H1 (cell line): ENCODE measurements around the gene TNFRSF6B. TPM values are rescaled to one million over a fixed set of nuclear protein-coding genes. Genes with fewer than 3 reads are reported as not detected.

Source experiments
- CTCF ChIA-PET: fragments of 300-600 bp; sonication (Branson Sonifier 250); formaldehyde crosslinking; loops from one replicate; lab custom pipeline; 2021; ENCODE audit not compliant: partially characterized antibody; lab: Charles Lee
- POLR2A ChIA-PET: fragments of 300-600 bp; sonication (Branson Sonifier 250); formaldehyde crosslinking; loops from one replicate; lab custom pipeline; 2021; ENCODE audit warnings: inconsistent platforms; ENCODE audit not compliant: partially characterized antibody; lab: Charles Lee
- DNase-seq, 2 experiments: peaks; one replicate each; pipeline versions ENCODE4 v3.0.0 to v3.0.0-alpha.2; 2010 to 2022; ENCODE audit warnings: low spot score in 2 of 2, low read depth in 1 of 2, mixed read lengths in 1 of 2
- FAIRE-seq: peaks from 2 replicates; lab custom pipeline; 2011; peaks lifted over from hg19 to GRCh38; lab: Jason Lieb, UNC
- H2AFZ ChIP-seq: 2 replicates; pipeline ENCODE4 v1.8.1; 2012; ENCODE audit warnings: low read length, inconsistent platforms
- H2AK5ac ChIP-seq: 2 replicates; pipeline ENCODE4 v1.6.1; 2013; ENCODE audit warnings: low read depth, low read length
- H2BK120ac ChIP-seq: replicated peaks from 2 replicates; pipeline ENCODE3; 2013; ENCODE audit warnings: low read depth, low read length, inconsistent platforms
- H2BK12ac ChIP-seq: 2 replicates; pipeline ENCODE4 v1.6.1; 2013; ENCODE audit warnings: low read depth, low read length
- H2BK15ac ChIP-seq: 2 replicates; pipeline ENCODE4 v1.6.1; 2013; ENCODE audit warnings: low read length
- H2BK20ac ChIP-seq: 2 replicates; pipeline ENCODE4 v1.6.1; 2013; ENCODE audit warnings: low read length
- H2BK5ac ChIP-seq: 2 replicates; pipeline ENCODE4 v1.6.1; 2013; ENCODE audit warnings: low read depth, low read length
- H3K14ac ChIP-seq: 2 replicates; pipeline ENCODE4 v1.6.1; 2013; ENCODE audit warnings: inconsistent platforms; ENCODE audit not compliant: insufficient read length
- H3K18ac ChIP-seq: 2 replicates; pipeline ENCODE4 v1.6.1; 2013; ENCODE audit warnings: low read length; ENCODE audit errors: extremely low read depth
- H3K23ac ChIP-seq: 2 replicates; pipeline ENCODE4 v1.6.1; 2013; ENCODE audit warnings: inconsistent platforms; ENCODE audit not compliant: insufficient read length
- H3K23me2 ChIP-seq: 2 replicates; pipeline ENCODE4 v1.6.1; 2013; ENCODE audit warnings: low read depth, low read length
- H3K27ac ChIP-seq: 2 replicates; pipeline ENCODE4 v1.6.1; 2011; ENCODE audit warnings: low read depth, low read length, inconsistent platforms
- H3K27me3 ChIP-seq, 4 experiments: replicated peaks in 1 of 4; 1 replicate in 1 of 4; 2 replicates in 3 of 4; pipeline versions ENCODE4 v1.6.1 to v1.8.1; 2011 to 2013; ENCODE audit warnings: low read length in 3 of 4, mild to moderate bottlenecking in 3 of 4, inconsistent platforms in 2 of 4, mixed read lengths in 2 of 4, moderate library complexity in 1 of 4; ENCODE audit not compliant: control insufficient read depth in 3 of 4, insufficient read depth in 3 of 4; ENCODE audit errors: extremely low read depth in 1 of 4
- H3K36me3 ChIP-seq, 4 experiments: 2 replicates each; pipeline versions ENCODE4 v1.6.1 to v1.8.1; 2011 to 2013; ENCODE audit warnings: mild to moderate bottlenecking in 4 of 4, low read length in 3 of 4, moderate library complexity in 2 of 4, control low read depth in 1 of 4, inconsistent platforms in 1 of 4; ENCODE audit not compliant: insufficient read depth in 4 of 4, control insufficient read depth in 2 of 4
- H3K4ac ChIP-seq: replicated peaks from 2 replicates; pipeline ENCODE3; 2013; ENCODE audit warnings: low read length, low read depth, mixed read lengths, inconsistent platforms; ENCODE audit not compliant: insufficient read length
- H3K4me1 ChIP-seq, 4 experiments: replicated peaks in 1 of 4; 1 replicate in 1 of 4; 2 replicates in 3 of 4; pipeline versions ENCODE4 v1.6.1 to v1.8.1; 2011 to 2013; ENCODE audit warnings: low read length in 3 of 4, inconsistent platforms in 2 of 4, mixed read lengths in 1 of 4; ENCODE audit not compliant: insufficient read depth in 4 of 4, control insufficient read depth in 3 of 4
- H3K4me2 ChIP-seq, 2 experiments: 2 replicates each; pipeline versions ENCODE4 v1.6.1 to v1.8.1; 2011 to 2013; ENCODE audit warnings: low read depth in 2 of 2, low read length in 2 of 2, control low read depth in 1 of 2, inconsistent platforms in 1 of 2, mild to moderate bottlenecking in 1 of 2; ENCODE audit not compliant: insufficient read depth in 1 of 2
- H3K4me3 ChIP-seq, 4 experiments: fragments of 200-600, 300-600 bp in 1 of 4; sonication (generic), shearing (Covaris generic), sonication (Bioruptor Twin) in 1 of 4; 2 replicates each; pipeline versions ENCODE4 v1.5.1 to v1.8.1; 2011 to 2016; ENCODE audit warnings: low read length in 4 of 4, low read depth in 3 of 4, control low read depth in 2 of 4, inconsistent platforms in 2 of 4, mild to moderate bottlenecking in 2 of 4, mixed read lengths in 1 of 4, moderate library complexity in 1 of 4; ENCODE audit not compliant: insufficient read depth in 2 of 4; ENCODE audit errors: extremely low read depth in 1 of 4
- H3K56ac ChIP-seq: replicated peaks from 2 replicates; pipeline ENCODE3; 2013; ENCODE audit warnings: low read depth, mild to moderate bottlenecking, mixed read lengths, low read length, inconsistent platforms; ENCODE audit not compliant: insufficient read length
- H3K79me1 ChIP-seq: 2 replicates; pipeline ENCODE4 v1.6.1; 2013; ENCODE audit warnings: low read depth, low read length, control low read depth
- H3K79me2 ChIP-seq, 2 experiments: 2 replicates each; pipeline versions ENCODE4 v1.6.1 to v1.8.1; 2012 to 2013; ENCODE audit warnings: low read length in 2 of 2, mild to moderate bottlenecking in 2 of 2, inconsistent platforms in 1 of 2; ENCODE audit not compliant: insufficient read depth in 2 of 2, control insufficient read depth in 1 of 2
- H3K9ac ChIP-seq, 4 experiments: replicated peaks in 1 of 4; 1 replicate in 1 of 4; 2 replicates in 3 of 4; pipeline versions ENCODE4 v1.6.1 to v1.8.1; 2011 to 2013; ENCODE audit warnings: low read depth in 3 of 4, low read length in 3 of 4, control low read depth in 2 of 4, mild to moderate bottlenecking in 2 of 4, moderate library complexity in 2 of 4, inconsistent platforms in 1 of 4; ENCODE audit errors: extremely low read depth in 1 of 4
- H3K9me3 ChIP-seq, 2 experiments: 2 replicates each; pipeline versions ENCODE4 v1.6.1 to v1.8.1; 2012 to 2013; ENCODE audit warnings: mild to moderate bottlenecking in 2 of 2, moderate library complexity in 2 of 2, control low read depth in 1 of 2, inconsistent platforms in 1 of 2, low read depth in 1 of 2, low read length in 1 of 2, mixed read lengths in 1 of 2; ENCODE audit not compliant: insufficient read depth in 2 of 2
- H4K20me1 ChIP-seq, 2 experiments: replicated peaks in 1 of 2; 2 replicates each; pipeline versions ENCODE3 to v1.8.1; 2011 to 2013; ENCODE audit warnings: inconsistent platforms in 2 of 2, low read length in 2 of 2, mild to moderate bottlenecking in 1 of 2; ENCODE audit not compliant: insufficient read depth in 2 of 2, control insufficient read depth in 1 of 2
- H4K5ac ChIP-seq: 2 replicates; pipeline ENCODE4 v1.6.1; 2013; ENCODE audit warnings: low read length, low read depth, mixed read lengths, inconsistent platforms; ENCODE audit not compliant: insufficient read length
- H4K8ac ChIP-seq: 2 replicates; pipeline ENCODE4 v1.8.0; 2013; ENCODE audit warnings: mild to moderate bottlenecking, moderate library complexity, low read length, inconsistent platforms; ENCODE audit not compliant: insufficient read depth; ENCODE audit errors: extremely low read depth
- H4K91ac ChIP-seq: replicated peaks from 2 replicates; pipeline ENCODE3; 2013; ENCODE audit warnings: low read length, mixed read lengths, inconsistent platforms; ENCODE audit not compliant: insufficient read length
- SP4 ChIP-seq: IDR thresholded peaks from 2 replicates; pipeline ENCODE4 v1.6.1; 2012; ENCODE audit warnings: low read length, inconsistent platforms
- WGBS, 2 experiments: shearing (Covaris generic) in 1 of 2; methylation state at CpG; one replicate each; pipeline versions ENCODE4 v1.1.6 to v1.1.7; 2013 to 2015; ENCODE audit warnings: low lambda C conversion rate in 2 of 2, mixed read lengths in 2 of 2, inconsistent platforms in 1 of 2, low coverage in 1 of 2, missing lambda C conversion rate in 1 of 2; ENCODE audit not compliant: insufficient replicate concordance in 2 of 2, insufficient coverage in 1 of 2, insufficient read length in 1 of 2; ENCODE audit errors: extremely low coverage in 1 of 2, missing lambda C conversion rate in 1 of 2; 5-methylcytosine and 5-hydroxymethylcytosine counted together
- polyA plus RNA-seq, 7 experiments: library from polyadenylated mRNA; depleted of rRNA in 3 of 7; stranded (reverse) in 5 of 7; unstranded in 2 of 7; fragments of >200 nt in 5 of 7; fragments of 200-250 nt in 2 of 7; gene quantifications; 1 replicate in 5 of 7; 2 replicates in 1 of 7; 4 replicates in 1 of 7; pipeline versions ENCODE4 v1.2.1 to v1.2.3, GENCODE V29; 2011 to 2013; ENCODE audit warnings: missing spikeins in 2 of 7, mixed read lengths in 2 of 7
- total RNA-seq: library from RNA; stranded (reverse); fragmentation: NEBNext Ultra II Directional; extraction: Animal tissue kit (Norgen Biotek cat#: 25700); gene quantifications from 2 replicates; pipeline ENCODE4 v1.2.1, GENCODE V29; 2021

Gene TNFRSF6B
- total and polyA plus RNA-seq, 2 of the 8 experiments (the other 6 are each of a cell fraction or from before 2014, with no cell fraction given), result 3.1 TPM; not detected in 1

DNA sequence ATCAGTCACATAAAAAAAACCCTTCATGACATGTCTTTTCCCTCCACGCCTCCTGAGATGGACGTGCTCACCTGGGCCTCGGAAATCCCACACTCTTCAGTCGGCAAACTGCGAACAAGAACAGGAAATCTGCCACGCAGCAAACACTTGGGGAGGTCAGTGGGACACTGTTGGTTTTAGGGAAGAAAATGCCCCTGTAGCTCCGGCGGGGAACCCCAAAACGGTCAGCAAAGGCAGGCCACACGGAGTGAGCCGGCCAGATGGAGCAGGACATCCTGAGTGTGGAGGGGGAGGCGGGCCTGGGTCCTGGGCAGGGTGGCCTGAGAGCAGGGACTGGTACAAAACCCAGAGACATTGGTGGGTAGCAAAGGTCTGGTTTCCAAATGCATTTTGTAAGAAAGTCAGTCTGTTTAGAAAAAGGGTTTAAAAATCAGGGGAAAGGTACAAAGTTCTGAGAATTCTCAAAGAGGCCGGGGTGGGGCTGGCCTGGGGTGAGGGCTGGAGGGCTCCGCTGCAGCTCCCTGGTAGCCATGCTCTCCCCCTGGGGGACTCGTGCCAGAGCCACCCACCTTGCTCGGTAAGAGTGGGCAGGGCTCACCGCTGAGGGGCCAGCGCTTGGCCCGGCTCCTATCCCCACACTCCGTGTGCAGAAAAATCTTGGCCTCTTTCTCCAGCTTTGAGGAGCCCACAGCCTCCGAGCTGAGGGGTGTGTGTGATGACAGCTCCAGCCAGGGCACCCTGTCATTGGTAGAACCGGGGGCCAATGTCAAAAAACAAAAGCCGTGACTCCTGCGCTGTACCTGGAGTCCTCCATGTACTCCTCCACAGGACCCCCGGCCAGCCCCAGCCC, 48.3 kb downstream of the TNFRSF6B start:
- TF ChIP-seq SP4, result no peak
- FAIRE-seq, result no peak
- Histone ChIP-seq H2AFZ (no peak overlapping the region), H3K18ac (no peak overlapping the region), H3K56ac (no peak overlapping the region), H3K4me1 (peaks cover 0 to 8% (median 7%) of the 10 kb centered on the region in 4 experiments; a peak in 5 of 7 replicates), H3K9ac (no peak overlapping the region), H3K79me1 (no peaks in the 10 kb centered on the region; the same call in 1 of the 2 replicates), H3K23ac (no peak overlapping the region), H3K4me2 (no peak overlapping the region), H3K14ac (no peak overlapping the region), H2BK12ac (no peak overlapping the region), H3K79me2 (no peaks in the 10 kb centered on the region), H4K5ac (no peak overlapping the region), H2BK5ac (no peak overlapping the region), H3K4me3 (no peak overlapping the region), H4K20me1 (peaks cover 0 to 3% of the 10 kb centered on the region in 2 experiments), H2BK15ac (no peak overlapping the region), H3K27ac (no peak overlapping the region), H4K91ac (no peak overlapping the region), H4K8ac (no peak overlapping the region; the same call in 1 of the 2 replicates), H3K4ac (no peak overlapping the region), H3K36me3 (peaks cover 0 to 12% (median 6%) of the 10 kb centered on the region in 4 experiments; a peak in 3 of 8 replicates), H3K27me3 (no peaks in the 10 kb centered on the region), H3K23me2 (peaks cover 6% of the 10 kb centered on the region; the same call in 1 of the 2 replicates), H2AK5ac (no peak overlapping the region), H2BK20ac (no peak overlapping the region), H3K9me3 (no peaks in the 10 kb centered on the region), H2BK120ac (no peak overlapping the region)
- WGBS, 2 experiments, result 85% methylated on average over 20 of the region's 25 CpGs; no CpG with 5 or more reads in 1 of the 2 experiments
- DNase-seq, result no peak
- CTCF ChIA-PET, result interaction anchor here (0.6 to 1.2 kb wide), 4 partner anchors 31 to 118 kb away, joined by 3 read pairs; no protein-coding TSS in a partner anchor
- POLR2A ChIA-PET, result interaction anchor here (0.8 to 1.3 kb wide), 2 partner anchors 9 to 120 kb away, joined by 4 read pairs; partner anchors contain the start of genes LIME1 and TPD52L2
